HCT116 (cell line): ENCODE data around the gene LYSET. TPM values are rescaled to one million over a fixed set of nuclear protein-coding genes. Genes with fewer than 3 reads are reported as not detected.

Source experiments
- ATAC-seq: fragments of 200-7000 bp; cut with Tn5 transposase; 2 replicates; pipeline ENCODE4 v1.9.1; 2020; ENCODE audit warnings: mild to moderate bottlenecking, moderate library complexity
- BruUV-seq: library from RNA; stranded (reverse); fragments of 400-500 nt; replicated peaks from 2 replicates; lab custom pipeline; 2021; lab: Mats Ljungman, UMichigan
- CTCF ChIA-PET: fragments of 300-600 bp; sonication (Branson Sonifier 250); formaldehyde crosslinking; loops from one replicate; lab custom pipeline; 2021; ENCODE audit warnings: antibody characterized with exemption; lab: Charles Lee
- POLR2A ChIA-PET: fragments of 300-600, 350-600 bp; sonication (Branson Sonifier 250); formaldehyde crosslinking; loops from one replicate; lab custom pipeline; 2021; ENCODE audit warnings: antibody characterized with exemption; lab: Charles Lee
- RAD21 ChIA-PET, 2 experiments: fragments of 300-600 bp; sonication (Branson Sonifier 250); formaldehyde crosslinking; loops; one replicate each; lab custom pipeline; 2023; ENCODE audit warnings: low total read pairs in 2 of 2; ENCODE audit not compliant: uncharacterized antibody in 2 of 2, unreplicated experiment in 2 of 2, low non-redundant PET in 1 of 2; lab: Charles Lee
- DNase-seq: peaks from one replicate; pipeline ENCODE4 v3.0.0-alpha.2; 2010; ENCODE audit warnings: low read depth, low spot score
- H2AFZ ChIP-seq: fragments of 200-600 bp; shearing (Covaris generic), sonication (generic); 2 replicates; pipeline ENCODE4 v1.6.1; 2017; ENCODE audit warnings: low read depth, mixed run types, mixed read lengths, antibody characterized with exemption, low read length; ENCODE audit not compliant: poor library complexity, severe bottlenecking
- H3K27ac ChIP-seq: 2 replicates; pipeline ENCODE4 v1.5.1; 2012; ENCODE audit warnings: low read depth, low read length
- H3K27me3 ChIP-seq: fragments of 200-600 bp; sonication (generic); 2 replicates; pipeline ENCODE4 v1.6.1; 2016; ENCODE audit warnings: mixed run types, low read length, mixed read lengths; ENCODE audit not compliant: insufficient read depth
- H3K36me3 ChIP-seq, 2 experiments: fragments of 200-500 bp in 1 of 2; fragments of 200-600 bp in 1 of 2; sonication (Bioruptor generic) in 1 of 2; sonication (generic) in 1 of 2; 2 replicates each; pipeline versions ENCODE4 v1.5.1 to v1.6.1; 2014 to 2016; ENCODE audit warnings: low read length in 2 of 2, inconsistent platforms in 1 of 2, mixed read lengths in 1 of 2, mixed run types in 1 of 2; ENCODE audit not compliant: insufficient read depth in 2 of 2, control insufficient read depth in 1 of 2
- H3K4me1 ChIP-seq, 2 experiments: fragments of 200-600 bp in 1 of 2; sonication (generic) in 1 of 2; 2 replicates each; pipeline versions ENCODE4 v1.5.1 to v1.6.1; 2012 to 2017; ENCODE audit warnings: low read length in 2 of 2, inconsistent platforms in 1 of 2, mild to moderate bottlenecking in 1 of 2, mixed read lengths in 1 of 2, mixed run types in 1 of 2, moderate library complexity in 1 of 2; ENCODE audit not compliant: insufficient read depth in 2 of 2, control insufficient read depth in 1 of 2
- H3K4me2 ChIP-seq: fragments of 200-600 bp; sonication (generic); 2 replicates; pipeline ENCODE4 v1.6.1; 2017; ENCODE audit warnings: mixed run types, low read length, mixed read lengths
- H3K4me3 ChIP-seq, 2 experiments: fragments of 200-600 bp in 1 of 2; sonication (generic) in 1 of 2; replicated peaks in 1 of 2; 2 replicates each; pipeline ENCODE4 v1.5.1; 2011 to 2016; ENCODE audit warnings: low read length in 2 of 2, control low read depth in 1 of 2, low read depth in 1 of 2, mild to moderate bottlenecking in 1 of 2, mixed read lengths in 1 of 2, mixed run types in 1 of 2
- H3K79me2 ChIP-seq: fragments of 200-600 bp; sonication (generic); 2 replicates; pipeline ENCODE4 v1.6.1; 2017; ENCODE audit warnings: mild to moderate bottlenecking, mixed run types, low read length, moderate library complexity, mixed read lengths; ENCODE audit not compliant: insufficient read depth
- H3K9ac ChIP-seq: fragments of 200-600 bp; sonication (generic); 2 replicates; pipeline ENCODE4 v1.6.1; 2016; ENCODE audit warnings: low read length, mixed read lengths
- H3K9me2 ChIP-seq: fragments of 200-600 bp; sonication (generic), shearing (Covaris generic); 2 replicates; pipeline ENCODE4 v1.6.1; 2017; ENCODE audit warnings: mixed run types, mild to moderate bottlenecking, moderate library complexity; ENCODE audit not compliant: insufficient read depth
- H3K9me3 ChIP-seq, 2 experiments: fragments of 200-500 bp in 1 of 2; fragments of 200-600 bp in 1 of 2; sonication (Bioruptor generic) in 1 of 2; sonication (generic) in 1 of 2; 2 replicates each; pipeline ENCODE4 v1.6.1; 2014 to 2017; ENCODE audit warnings: low read length in 2 of 2, mixed read lengths in 2 of 2, inconsistent platforms in 1 of 2, low read depth in 1 of 2, mild to moderate bottlenecking in 1 of 2, mixed run types in 1 of 2, moderate library complexity in 1 of 2; ENCODE audit not compliant: control insufficient read depth in 1 of 2, insufficient read depth in 1 of 2
- H4K20me1 ChIP-seq: fragments of 200-600 bp; sonication (generic), shearing (Covaris generic); 2 replicates; pipeline ENCODE4 v1.6.1; 2017; ENCODE audit warnings: mixed run types, mild to moderate bottlenecking, moderate library complexity; ENCODE audit not compliant: insufficient read depth
- ATF3 ChIP-seq: IDR thresholded peaks from 2 replicates; pipeline ENCODE4 v1.6.1; 2012
- CEBPB ChIP-seq: IDR thresholded peaks from 2 replicates; pipeline ENCODE4 v1.6.1; 2012; ENCODE audit warnings: low read depth
- EZH2 ChIP-seq: fragments of 200-600 bp; sonication (generic); IDR thresholded peaks from 2 replicates; pipeline ENCODE4 v1.6.1; 2017; ENCODE audit warnings: antibody characterized with exemption, mixed run types
- EZH2phosphoT487 ChIP-seq: fragments of 200-600 bp; IDR thresholded peaks from 2 replicates; pipeline ENCODE4 v1.6.1; 2018; ENCODE audit warnings: antibody characterized with exemption, borderline replicate concordance
- JUND ChIP-seq: IDR thresholded peaks from 2 replicates; pipeline ENCODE4 v1.6.1; 2012
- POLR2AphosphoS5 ChIP-seq: IDR thresholded peaks from 2 replicates; pipeline ENCODE4 v1.6.1; 2011; ENCODE audit warnings: mild to moderate bottlenecking, low read depth, low read length, moderate library complexity
- REST ChIP-seq: IDR thresholded peaks from 2 replicates; pipeline ENCODE4 v1.6.1; 2012; ENCODE audit warnings: low read depth
- SP1 ChIP-seq: IDR thresholded peaks from 2 replicates; pipeline ENCODE4 v1.6.1; 2012; ENCODE audit warnings: low read depth
- SRF ChIP-seq: IDR thresholded peaks from 2 replicates; pipeline ENCODE4 v1.6.1; 2012; ENCODE audit warnings: low read depth
- ZNF274 ChIP-seq: fragments of 200-500 bp; sonication (Bioruptor generic); IDR thresholded peaks from 2 replicates; pipeline ENCODE4 v1.6.1; 2014; ENCODE audit warnings: mild to moderate bottlenecking, low read depth, low read length, inconsistent platforms
- intact Hi-C: fragments of 100-400 bp; cut with micrococcal nuclease; formaldehyde crosslinking; loops from 2 replicates; pipeline ENCODE4 v1.10.0; 2022
- total RNA-seq: library from RNA; stranded (reverse); gene quantifications from one replicate; pipeline ENCODE4 v1.2.1, GENCODE V29; 2021; ENCODE audit not compliant: unreplicated experiment
- TF ChIP-seq, protein P1 (sequence below): IDR thresholded peaks from 2 replicates; pipeline ENCODE4 v1.6.1; 2012
- TF ChIP-seq, protein P2 (sequence below): IDR thresholded peaks from 2 replicates; pipeline ENCODE4 v1.6.1; 2011; ENCODE audit warnings: mild to moderate bottlenecking, low read length, moderate library complexity; ENCODE audit not compliant: insufficient replicate concordance; ENCODE audit errors: extremely low read depth

Gene LYSET
- total RNA-seq, 1 experiment from 2014 or later, result 19.5 TPM

- ATAC-seq, result no peak
- TF ChIP-seq JUND (no peak), EZH2phosphoT487 (no peak), SP1 (no peak), CEBPB (no peak), ATF3 (no peak)
- TF ChIP-seq, protein P1, sequence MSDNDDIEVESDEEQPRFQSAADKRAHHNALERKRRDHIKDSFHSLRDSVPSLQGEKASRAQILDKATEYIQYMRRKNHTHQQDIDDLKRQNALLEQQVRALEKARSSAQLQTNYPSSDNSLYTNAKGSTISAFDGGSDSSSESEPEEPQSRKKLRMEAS, result no peak
- no TSS peak for BruUV-seq
- Histone ChIP-seq H3K9ac (no peak overlapping the region), H3K4me2 (no peak overlapping the region), H3K4me1 (no peaks in the 10 kb centered on the region), H3K27me3 (no peaks in the 10 kb centered on the region), H2AFZ (no peak overlapping the region), H3K9me3 (no peaks in the 10 kb centered on the region), H3K27ac (no peak overlapping the region), H3K36me3 (0 out of 4 replicates have a peak, but pooled peaks cover 0 to 3% of the 10 kb centered on the region in 2 experiments), H4K20me1 (no peaks in the 10 kb centered on the region), H3K9me2 (no peaks in the 10 kb centered on the region), H3K79me2 (no peaks in the 10 kb centered on the region), H3K4me3 (no peak overlapping the region)
- ChIA-PET RAD21 (no interaction called here), CTCF (interaction anchor here (1.0 to 1.1 kb wide), 2 partner anchors 12 to 63 kb away, joined by 3 read pairs; no protein-coding TSS in a partner anchor), POLR2A (interaction anchor here (1.4 kb wide), 1 partner anchor 11 kb away, joined by 3 read pairs; the partner anchor contains the start of genes GON7 and UBR7)
- DNase-seq, result no peak
- intact Hi-C loops, result no loop called here
These were observed 10.3 kb downstream of the LYSET start for GRCh38 chr14:93195316-93195999.

GRCh38 chr14:93199031-93199430 lies 13.9 kb downstream of the LYSET start:
- ChIA-PET POLR2A (no interaction called here), CTCF (interaction anchor here (1.2 kb wide), 2 partner anchors 9 to 86 kb away, joined by 3 to 6 read pairs; no protein-coding TSS in a partner anchor), RAD21 (no interaction called here)
- no peak overlapping the region for H2AFZ ChIP-seq
- intact Hi-C loops, result no loop called here
- H3K4me3 ChIP-seq, result no peak overlapping the region
- H3K27me3 ChIP-seq, result no peaks in the 10 kb centered on the region
- no TSS peak for BruUV-seq
- H3K4me1 ChIP-seq, result peaks cover 0 to 11% of the 10 kb centered on the region in 2 experiments; a peak in 2 of 4 replicates
- ATAC-seq, result no peak
- no peaks in the 10 kb centered on the region for H3K9me2 ChIP-seq
- H3K9ac ChIP-seq, result no peak overlapping the region
- H3K79me2 ChIP-seq, result peaks cover 16% of the 10 kb centered on the region
- no peak overlapping the region for H3K4me2 ChIP-seq
- no peak overlapping the region for H3K27ac ChIP-seq
- no peaks in the 10 kb centered on the region for H3K36me3 ChIP-seq
- H3K9me3 ChIP-seq, result no peaks in the 10 kb centered on the region
- H4K20me1 ChIP-seq, result no peaks in the 10 kb centered on the region
- no peak for DNase-seq
- TF ChIP-seq, protein P1, result no peak
- TF ChIP-seq SRF, result no peak
- no peak for TF ChIP-seq ZNF274
- no peak for TF ChIP-seq REST
- TF ChIP-seq EZH2, result no peak
- TF ChIP-seq POLR2AphosphoS5, result no peak
- TF ChIP-seq CEBPB, result no peak
- TF ChIP-seq, protein P2, sequence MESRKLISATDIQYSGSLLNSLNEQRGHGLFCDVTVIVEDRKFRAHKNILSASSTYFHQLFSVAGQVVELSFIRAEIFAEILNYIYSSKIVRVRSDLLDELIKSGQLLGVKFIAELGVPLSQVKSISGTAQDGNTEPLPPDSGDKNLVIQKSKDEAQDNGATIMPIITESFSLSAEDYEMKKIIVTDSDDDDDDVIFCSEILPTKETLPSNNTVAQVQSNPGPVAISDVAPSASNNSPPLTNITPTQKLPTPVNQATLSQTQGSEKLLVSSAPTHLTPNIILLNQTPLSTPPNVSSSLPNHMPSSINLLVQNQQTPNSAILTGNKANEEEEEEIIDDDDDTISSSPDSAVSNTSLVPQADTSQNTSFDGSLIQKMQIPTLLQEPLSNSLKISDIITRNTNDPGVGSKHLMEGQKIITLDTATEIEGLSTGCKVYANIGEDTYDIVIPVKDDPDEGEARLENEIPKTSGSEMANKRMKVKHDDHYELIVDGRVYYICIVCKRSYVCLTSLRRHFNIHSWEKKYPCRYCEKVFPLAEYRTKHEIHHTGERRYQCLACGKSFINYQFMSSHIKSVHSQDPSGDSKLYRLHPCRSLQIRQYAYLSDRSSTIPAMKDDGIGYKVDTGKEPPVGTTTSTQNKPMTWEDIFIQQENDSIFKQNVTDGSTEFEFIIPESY, result no peak
